Activated T-cell treated with anti-CD3 and anti-CD28 coated beads, Interleukin-2, amount 50 U/mL, for 4 hours (primary cell): Measurements from ENCODE around the gene CIZ1. TPM values are rescaled to one million over a fixed set of nuclear protein-coding genes. Genes with fewer than 3 reads are reported as not detected.

Experiments
- ATAC-seq, 2 donors: fragments of 200-7000 bp; cut with Tn5 transposase; one replicate each; pipeline ENCODE4 v1.10.0; 2021
- DNase-seq: peaks from one replicate; pipeline ENCODE4 v3.0.0-alpha.2; 2020
- H3K27me3 Mint-ChIP-seq: one replicate; pipeline ENCODE4 v1.8.0; 2021; ENCODE audit warnings: low read depth, mixed read lengths
- H3K36me3 Mint-ChIP-seq: one replicate; pipeline ENCODE4 v1.8.0; 2022; ENCODE audit warnings: mixed read lengths; ENCODE audit not compliant: insufficient read depth
- H3K4me1 Mint-ChIP-seq: one replicate; pipeline ENCODE4 v1.8.0; 2021; ENCODE audit warnings: low read depth, mixed read lengths
- H3K4me3 Mint-ChIP-seq: one replicate; pipeline ENCODE4 v1.8.0; 2021; ENCODE audit warnings: mild to moderate bottlenecking, moderate library complexity, mixed read lengths
- H3K9me3 Mint-ChIP-seq: one replicate; pipeline ENCODE4 v1.8.0; 2021; ENCODE audit warnings: mixed read lengths
- total RNA-seq, 3 donors: library from RNA; stranded (reverse); gene quantifications; one replicate each; pipeline ENCODE4 v1.2.1, GENCODE V29; 2021

The CIZ1 gene
- total RNA-seq, 3 donors from 2014 or later: 117 to 128 (median 124) TPM

- peaks cover 17% of the 10 kb centered on the region for H3K27me3 Mint-ChIP-seq
- ATAC-seq (no peak), DNase-seq (no peak)
- H3K4me1 Mint-ChIP-seq: peaks cover 10% of the 10 kb centered on the region
- no peaks in the 10 kb centered on the region for H3K9me3 Mint-ChIP-seq
- no peaks in the 10 kb centered on the region for H3K36me3 Mint-ChIP-seq
- H3K4me3 Mint-ChIP-seq: no peak overlapping the region
Observed at GRCh38 chr9:128206484-128206883, 15.1 kb upstream of the CIZ1 start.

GRCh38 chr9:128205296-128205944 is 14.0 kb upstream of the CIZ1 start:
- ATAC-seq: no peak
- H3K27me3 Mint-ChIP-seq: peaks cover 17% of the 10 kb centered on the region
- H3K4me1 Mint-ChIP-seq: peaks cover 10% of the 10 kb centered on the region
- no peaks in the 10 kb centered on the region for H3K36me3 Mint-ChIP-seq
- H3K4me3 Mint-ChIP-seq: no peak overlapping the region
- H3K9me3 Mint-ChIP-seq: no peaks in the 10 kb centered on the region
- DNase-seq: no peak

- peaks cover 17% of the 10 kb centered on the region for H3K27me3 Mint-ChIP-seq
- DNase-seq: no peak
- no peaks in the 10 kb centered on the region for H3K9me3 Mint-ChIP-seq
- H3K4me1 Mint-ChIP-seq: peaks cover 10% of the 10 kb centered on the region
- H3K4me3 Mint-ChIP-seq: no peak overlapping the region
- H3K36me3 Mint-ChIP-seq: no peaks in the 10 kb centered on the region
- ATAC-seq: no peak
Observed at GRCh38 chr9:128204858-128205257, 13.5 kb upstream of the CIZ1 start.

GRCh38 chr9:128203707-128204551 is 12.6 kb upstream of the CIZ1 start:
- peak overlapping the region; percentile 54 for H3K4me3 Mint-ChIP-seq
- peak; percentile 32 to 39 for ATAC-seq
- no peaks in the 10 kb centered on the region for H3K9me3 Mint-ChIP-seq
- no peaks in the 10 kb centered on the region for H3K36me3 Mint-ChIP-seq
- H3K4me1 Mint-ChIP-seq: peaks cover 10% of the 10 kb centered on the region
- no peak for DNase-seq
- H3K27me3 Mint-ChIP-seq: peaks cover 17% of the 10 kb centered on the region

- ATAC-seq (peak; percentile 95 to 96), DNase-seq (peak; percentile 63)
- H3K4me3 Mint-ChIP-seq: peak within 1 kb of the TSS; percentile 64
- H3K36me3 Mint-ChIP-seq: no peaks in the 10 kb centered on the region
- H3K27me3 Mint-ChIP-seq: peaks cover 17% of the 10 kb centered on the region
- H3K9me3 Mint-ChIP-seq: no peaks in the 10 kb centered on the region
- peaks cover 10% of the 10 kb centered on the region for H3K4me1 Mint-ChIP-seq
Observed at GRCh38 chr9:128203024-128203706, 11.8 kb upstream of the CIZ1 start, which contains the start of gene DNM1. Gene DNM1 (plus strand): TSS chr9:128203379. CDS start chr9:128203471, 92 bp downstream.

GRCh38 chr9:128202648-128203023 is 11.3 kb upstream of the CIZ1 start:
- no peak for DNase-seq
- no peaks in the 10 kb centered on the region for H3K9me3 Mint-ChIP-seq
- peak overlapping the region; percentile 64 for H3K4me3 Mint-ChIP-seq
- H3K4me1 Mint-ChIP-seq: peaks cover 10% of the 10 kb centered on the region
- ATAC-seq: no peak
- no peaks in the 10 kb centered on the region for H3K36me3 Mint-ChIP-seq
- H3K27me3 Mint-ChIP-seq: peaks cover 17% of the 10 kb centered on the region

GRCh38 chr9:128201441-128202369 is 10.3 kb upstream of the CIZ1 start:
- H3K36me3 Mint-ChIP-seq: no peaks in the 10 kb centered on the region

GRCh38 chr9:128193469-128194096 is 2.2 kb upstream of the CIZ1 start:
- Mint-ChIP-seq H3K9me3 (no peaks in the 10 kb centered on the region), H3K27me3 (no peaks in the 10 kb centered on the region), H3K4me1 (peaks cover 17% of the 10 kb centered on the region), H3K4me3 (no peak overlapping the region), H3K36me3 (no peaks in the 10 kb centered on the region)
- DNase-seq (no peak), ATAC-seq (no peak)

More at GRCh38 chr9:128201441-128202369, 10.3 kb upstream of the CIZ1 start:
- Mint-ChIP-seq H3K27me3 (peaks cover 14% of the 10 kb centered on the region), H3K9me3 (no peaks in the 10 kb centered on the region), H3K4me3 (no peak overlapping the region), H3K4me1 (peaks cover 10% of the 10 kb centered on the region)
- DNase-seq (no peak), ATAC-seq (no peak)

- H3K27me3 Mint-ChIP-seq: no peaks in the 10 kb centered on the region
- DNase-seq (no peak), ATAC-seq (peak in 1 of 2 donors; percentile 66)
- H3K36me3 Mint-ChIP-seq: peaks cover 6% of the 10 kb centered on the region
- no peaks in the 10 kb centered on the region for H3K9me3 Mint-ChIP-seq
- peaks cover 22% of the 10 kb centered on the region for H3K4me1 Mint-ChIP-seq
- no peak overlapping the region for H3K4me3 Mint-ChIP-seq
Observed at GRCh38 chr9:128192601-128193371, 1.4 kb upstream of the CIZ1 start.

GRCh38 chr9:128190516-128191405 is 611 bp downstream of the CIZ1 start:
- Mint-ChIP-seq H3K4me1 (peaks cover 24% of the 10 kb centered on the region), H3K9me3 (no peaks in the 10 kb centered on the region), H3K4me3 (peak overlapping the region; percentile 91), H3K27me3 (no peaks in the 10 kb centered on the region), H3K36me3 (peaks cover 15% of the 10 kb centered on the region)
- DNase-seq: no peak
- ATAC-seq: peak; percentile 49 to 63

GRCh38 chr9:128190013-128190412 is 1.4 kb downstream of the CIZ1 start:
- Mint-ChIP-seq H3K27me3 (no peaks in the 10 kb centered on the region), H3K4me1 (peaks cover 24% of the 10 kb centered on the region), H3K36me3 (peaks cover 17% of the 10 kb centered on the region), H3K4me3 (peak overlapping the region; percentile 91), H3K9me3 (no peaks in the 10 kb centered on the region)
- DNase-seq (no peak), ATAC-seq (no peak)

GRCh38 chr9:128188209-128188608 is 3.2 kb downstream of the CIZ1 start:
- Mint-ChIP-seq H3K9me3 (no peaks in the 10 kb centered on the region), H3K4me1 (peaks cover 26% of the 10 kb centered on the region), H3K36me3 (peaks cover 22% of the 10 kb centered on the region), H3K4me3 (peak overlapping the region; percentile 24), H3K27me3 (no peaks in the 10 kb centered on the region)
- no peak for DNase-seq
- ATAC-seq: no peak
